ENCODE measurements around the gene GNAI2.
A peak's percentile ranks its signal among the peaks of the same experiment; 100 is the strongest.

GNAI2 gene

DNA sequence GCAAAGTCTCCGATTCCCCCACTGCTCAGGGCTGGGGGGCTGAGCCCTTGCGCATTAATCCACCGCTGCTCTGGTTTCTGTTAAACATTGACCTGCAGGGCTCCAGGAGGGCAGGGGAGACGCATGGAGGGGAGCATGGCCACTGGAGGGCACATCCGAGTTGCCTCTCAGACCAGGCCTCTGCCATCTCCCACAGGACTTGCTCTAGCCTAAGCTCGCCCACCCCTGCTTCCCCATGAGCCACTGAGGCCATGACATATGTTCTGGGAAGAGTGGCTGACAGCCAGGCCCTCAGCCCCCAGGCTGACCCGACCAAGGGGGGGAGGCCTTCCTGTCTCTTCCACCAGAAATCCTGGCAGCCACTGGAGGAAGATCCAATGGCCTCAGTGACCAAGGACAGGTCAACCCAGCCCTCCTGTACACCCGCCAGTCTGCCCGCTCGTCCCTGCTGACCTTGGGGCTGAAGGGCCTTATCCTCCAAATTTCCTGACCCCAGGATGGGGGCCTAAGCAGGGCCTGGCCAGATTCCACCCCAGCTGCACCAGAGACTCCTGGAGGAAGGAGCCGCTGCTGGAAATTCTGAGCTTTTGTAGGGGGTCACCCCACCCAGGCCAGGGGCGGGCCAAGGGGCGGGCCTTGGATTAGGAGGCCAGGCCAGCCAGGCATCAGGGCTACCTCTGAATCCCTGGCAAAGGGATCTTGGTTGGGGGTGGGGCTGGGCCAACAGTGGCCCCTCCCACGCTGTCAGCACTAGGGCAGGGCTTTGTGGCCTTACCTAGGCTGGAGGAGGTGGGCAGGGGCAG lies 67.2 kb downstream of the GNAI2 start, which contains the start of gene HYAL1:
TSS of gene HYAL1 (minus strand) at position 562 of the 803 bp plus-strand sequence. CDS start 618 bp downstream, outside the sequence.
- peak; percentile 31 to 67 for DNase-seq (ENCODE audit: low read depth in 2 of 2)
- TF ChIP-seq CTCF (IDR thresholded peaks at IDR 0.05; ENCODE audit: low read depth, low read length): peak; percentile 2
- no peak within 1 kb of the TSS for H3K4me3 ChIP-seq (replicated peaks in 1 of 2; ENCODE audit: low read depth in 2 of 2, low read length in 2 of 2)

DNA sequence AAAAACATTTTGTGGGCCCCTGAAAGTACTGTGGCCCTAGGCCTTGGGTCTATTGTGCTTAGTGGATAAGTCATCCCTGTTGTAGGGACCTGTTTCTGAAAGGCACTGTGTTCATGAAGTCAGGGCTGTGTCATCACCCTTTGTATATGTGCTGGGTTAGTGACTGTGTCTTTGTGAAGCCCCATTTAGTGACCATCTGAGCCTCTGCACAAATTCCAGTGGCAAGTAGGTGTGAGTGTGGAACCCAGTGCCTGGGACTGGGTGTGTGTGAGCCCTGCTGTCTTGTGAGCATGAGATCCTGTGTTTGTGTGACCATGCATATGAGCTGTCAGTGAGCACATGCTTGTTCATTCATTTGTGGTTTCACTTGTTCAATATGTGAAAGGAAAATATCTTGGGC lies 68.6 kb downstream of the GNAI2 start:
- TF ChIP-seq CTCF (IDR thresholded peaks at IDR 0.05; ENCODE audit: low read depth, low read length): no peak
- DNase-seq (ENCODE audit: low read depth in 2 of 2): no peak
- H3K4me3 ChIP-seq (replicated peaks in 1 of 2; ENCODE audit: low read depth in 2 of 2, low read length in 2 of 2): no peak overlapping the region
